GM04503 (cell line): ENCODE data around the gene CTNNBIP1.

Experiments used
- DNase-seq: peaks from one replicate; pipeline ENCODE4 v3.0.0-alpha.2; 2012; ENCODE audit warnings: low read depth

Gene CTNNBIP1

DNA sequence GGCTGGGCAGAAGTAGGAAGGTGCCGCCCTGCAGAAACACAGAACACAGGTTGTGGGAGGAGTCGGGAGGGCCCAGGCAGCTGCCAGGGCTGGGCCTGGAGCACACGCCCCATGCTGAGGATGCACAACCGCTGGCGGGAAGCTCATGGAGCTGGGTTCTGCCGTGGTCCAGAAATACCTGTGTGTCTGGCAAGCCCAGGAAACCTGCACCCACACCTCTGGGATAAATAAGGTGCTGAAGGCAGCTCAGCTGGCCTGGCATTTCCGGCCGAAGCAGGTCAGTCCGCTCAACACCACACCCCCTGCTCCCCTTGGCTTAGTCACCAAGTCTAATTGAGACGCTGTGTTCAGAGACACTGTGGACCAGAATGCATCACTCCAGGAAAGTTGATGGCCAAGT, 32.1 kb downstream of the CTNNBIP1 start:
- DNase-seq = no peak

DNA sequence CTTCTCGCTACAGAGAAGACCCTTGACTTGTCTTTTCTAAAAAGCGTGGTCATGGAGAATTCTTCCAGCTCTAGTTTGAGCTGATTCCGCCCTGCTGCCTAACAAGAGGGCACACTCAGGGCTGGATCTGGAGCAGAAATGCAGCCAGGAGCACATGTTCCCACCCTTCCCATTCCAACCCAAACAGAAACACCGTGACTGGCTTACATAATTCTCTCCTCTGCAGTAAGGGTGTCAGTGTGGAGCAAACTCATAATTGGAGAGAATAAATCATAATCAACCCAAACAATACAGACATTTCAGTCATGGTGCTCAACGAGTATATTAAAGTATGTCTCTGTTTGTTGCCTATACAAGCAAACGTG, 34.5 kb downstream of the CTNNBIP1 start:
- no peak for DNase-seq

DNA sequence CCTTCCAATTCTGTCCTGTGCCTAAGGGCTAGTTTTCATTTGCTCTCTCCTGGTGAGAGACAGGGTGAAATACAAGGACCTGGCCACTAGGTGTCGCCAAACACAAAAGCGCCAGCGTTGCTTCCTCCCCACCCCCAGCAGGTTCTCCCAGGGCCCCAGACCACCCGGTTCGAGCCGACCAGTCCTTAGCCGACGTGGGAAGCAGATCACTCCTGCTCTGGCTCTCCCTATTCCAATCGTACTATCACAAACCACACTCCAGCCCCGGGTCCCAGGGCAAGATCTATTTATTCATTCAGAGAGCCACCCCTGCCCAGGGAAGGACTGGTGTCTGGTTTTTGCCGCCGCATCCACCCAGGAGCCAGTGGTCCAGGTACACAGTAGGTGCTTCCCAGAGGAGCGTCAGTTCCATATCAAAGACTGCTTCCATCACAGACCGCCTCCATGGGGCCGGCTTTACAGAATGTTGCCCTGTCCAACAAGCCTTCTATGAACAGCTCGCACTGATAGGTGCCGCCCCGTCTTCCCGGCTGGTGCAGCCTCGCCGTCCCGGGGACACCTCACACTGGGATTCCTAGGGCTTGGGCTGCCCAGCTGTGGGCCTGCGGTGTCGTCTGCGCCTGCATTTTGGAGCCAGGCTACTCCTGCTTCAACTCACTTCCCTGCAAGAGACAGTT, 35.0 kb downstream of the CTNNBIP1 start:
- no peak for DNase-seq

DNA sequence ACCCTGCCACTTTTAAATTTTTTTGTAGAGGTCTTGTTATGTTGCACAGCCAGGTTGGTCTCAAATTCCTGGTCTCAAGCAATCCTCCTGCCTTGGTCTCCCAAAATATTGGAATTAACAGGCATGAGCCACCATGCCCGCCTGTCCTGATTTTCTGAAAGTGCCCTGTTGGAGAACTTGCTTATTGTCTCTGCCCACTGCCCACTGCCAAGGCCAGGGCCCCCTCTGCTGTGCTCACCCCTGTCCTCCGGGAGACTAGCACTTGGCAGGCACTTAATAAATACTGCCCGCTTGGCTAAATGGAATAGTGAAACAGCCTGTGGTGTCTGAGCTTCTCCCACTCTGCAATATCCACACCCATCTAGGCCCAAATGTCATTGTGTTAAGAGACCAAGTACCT, 35.7 kb downstream of the CTNNBIP1 start:
- DNase-seq = no peak

DNA sequence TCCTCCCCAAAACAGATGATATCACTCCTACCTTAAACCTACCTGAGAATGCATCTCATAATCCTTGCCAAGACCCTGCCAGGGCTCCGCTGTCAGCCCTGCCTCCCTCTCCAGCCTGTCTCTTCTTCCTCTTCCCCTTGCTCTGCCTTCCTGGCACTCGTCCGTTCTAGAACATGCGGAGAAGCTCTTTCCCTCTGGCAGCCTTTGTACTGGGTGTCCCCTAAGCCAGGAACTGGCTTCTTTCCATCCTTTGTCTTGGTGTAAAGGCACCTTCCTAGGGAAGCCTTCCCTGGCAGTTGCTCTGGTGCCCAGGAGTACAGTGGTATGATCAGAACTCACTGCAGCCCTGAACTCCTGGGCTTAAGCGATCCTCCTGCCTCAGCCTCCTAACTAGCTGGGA, 36.1 kb downstream of the CTNNBIP1 start:
- DNase-seq = no peak

- no peak for DNase-seq
Measured at GRCh38 chr1:9873385-9873784, 36.7 kb downstream of the CTNNBIP1 start.

DNA sequence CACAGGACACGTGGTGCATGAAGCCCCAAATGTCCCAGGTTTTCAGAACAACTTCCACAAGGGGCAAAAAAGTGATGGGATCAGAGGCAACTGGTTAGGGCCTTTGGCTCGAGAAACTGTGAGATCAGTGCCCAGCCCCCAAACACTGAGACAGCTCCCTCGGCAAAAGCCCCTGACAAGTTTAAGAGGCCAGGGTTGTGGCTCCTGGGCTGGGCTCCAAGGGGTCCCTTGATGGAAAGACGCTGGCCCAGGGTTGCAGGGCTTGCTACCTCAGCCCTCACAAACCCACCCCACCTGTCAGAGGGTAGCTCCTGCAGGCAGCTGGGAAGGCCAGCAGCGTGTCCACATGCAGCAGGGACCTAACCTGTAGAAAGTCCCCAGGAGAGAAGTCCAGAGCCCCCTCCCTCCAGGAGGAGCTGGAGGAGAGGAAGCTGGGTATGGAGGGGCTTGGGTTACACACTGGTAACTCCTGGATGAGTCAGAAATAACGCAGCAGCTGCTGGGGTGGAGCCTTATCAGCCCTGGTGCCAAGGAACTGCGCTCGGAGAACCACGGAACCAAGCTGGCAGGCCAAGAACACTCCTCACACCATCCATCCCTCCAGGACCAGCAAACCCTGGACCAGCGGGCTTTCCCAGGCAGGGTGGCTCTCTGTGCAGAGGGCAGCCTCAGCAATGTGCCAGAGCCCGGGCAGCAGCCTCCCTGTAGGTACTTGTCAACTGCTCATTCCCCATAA, 37.5 kb downstream of the CTNNBIP1 start:
- DNase-seq = no peak

GRCh38 chr1:9871707-9872425, 38.2 kb downstream of the CTNNBIP1 start:
- no peak for DNase-seq

DNA sequence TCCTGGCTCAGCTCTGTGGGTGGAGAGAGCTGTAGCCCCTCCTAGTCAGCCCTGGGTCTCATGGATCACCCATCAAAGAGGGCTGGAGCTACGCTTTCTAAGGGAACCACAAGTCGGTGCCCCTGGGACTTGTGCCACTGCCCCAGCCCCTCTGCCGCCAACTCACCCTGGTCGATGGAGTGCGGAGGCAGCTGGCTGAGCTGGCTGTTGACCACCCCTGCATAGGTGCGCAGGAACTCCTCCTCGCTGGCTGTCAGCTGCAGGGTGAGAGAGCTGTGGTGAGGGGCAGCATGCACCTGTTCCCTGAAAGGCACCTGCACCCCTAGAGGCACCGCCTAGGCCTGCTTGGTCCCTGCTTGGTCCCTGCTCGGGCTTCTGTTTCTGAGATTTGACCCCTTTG, 39.0 kb downstream of the CTNNBIP1 start:
- DNase-seq = no peak

DNA sequence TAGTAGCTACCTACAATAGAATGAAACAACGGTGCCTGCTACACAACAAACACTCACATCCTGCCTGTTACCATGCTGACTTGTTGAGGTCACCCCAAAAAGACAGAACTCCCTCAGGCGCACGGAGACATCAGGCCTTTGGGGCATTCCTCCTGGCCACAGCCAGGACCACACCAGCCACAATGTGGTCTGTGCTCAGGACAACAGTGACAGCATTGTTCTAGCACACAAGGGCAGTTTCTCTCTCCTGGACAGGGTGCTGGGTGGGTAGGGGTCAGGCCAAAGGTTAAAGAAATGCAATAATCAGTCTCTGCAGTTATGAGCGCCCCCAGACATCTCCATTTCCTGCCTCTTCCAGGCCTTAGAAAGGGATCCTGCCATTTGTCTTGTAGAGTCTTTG, 39.5 kb downstream of the CTNNBIP1 start:
- DNase-seq = no peak

GRCh38 chr1:9869831-9870251, 40.2 kb downstream of the CTNNBIP1 start:
- no peak for DNase-seq

DNA sequence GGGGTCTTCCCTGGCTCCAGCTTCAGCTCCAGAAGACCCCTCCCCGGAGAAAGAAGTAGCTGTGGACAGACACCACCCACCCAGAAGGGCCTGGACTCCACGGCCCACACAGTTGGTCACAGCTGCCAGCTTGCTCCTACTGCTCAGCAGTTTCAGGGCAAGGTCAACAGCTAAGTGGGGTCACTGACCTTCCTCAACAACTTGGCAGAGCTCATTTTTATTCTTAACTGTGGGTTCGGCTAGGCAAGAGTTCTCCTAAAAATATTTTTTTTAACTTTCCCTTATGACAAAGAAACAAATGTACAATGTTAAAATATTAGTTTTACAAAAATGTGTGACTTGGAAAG, 41.9 kb downstream of the CTNNBIP1 start:
- no peak for DNase-seq

- DNase-seq = no peak
Measured at GRCh38 chr1:9867408-9868243, 42.4 kb downstream of the CTNNBIP1 start.

- no peak for DNase-seq
Measured at GRCh38 chr1:9866836-9867235, 43.2 kb downstream of the CTNNBIP1 start.

DNA sequence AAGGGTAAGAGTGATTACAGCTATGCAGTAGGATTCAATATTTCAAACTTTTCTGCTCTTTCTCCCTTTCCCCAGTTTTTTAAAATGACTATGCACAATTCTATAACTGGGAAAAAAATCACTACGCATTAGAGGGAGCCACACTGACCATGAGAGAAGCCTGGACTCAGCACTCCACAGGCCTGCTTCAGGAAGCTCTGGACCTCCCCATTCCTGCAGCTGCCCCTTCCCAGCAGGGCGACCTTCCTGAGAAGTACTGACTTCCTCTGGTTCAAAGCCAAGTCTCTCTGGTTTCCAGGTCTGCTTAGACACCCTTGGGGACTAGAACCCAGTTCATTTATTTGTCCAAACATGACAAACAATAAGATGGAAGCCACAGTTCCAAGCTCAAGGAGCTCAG, 44.3 kb downstream of the CTNNBIP1 start:
- DNase-seq = no peak

DNA sequence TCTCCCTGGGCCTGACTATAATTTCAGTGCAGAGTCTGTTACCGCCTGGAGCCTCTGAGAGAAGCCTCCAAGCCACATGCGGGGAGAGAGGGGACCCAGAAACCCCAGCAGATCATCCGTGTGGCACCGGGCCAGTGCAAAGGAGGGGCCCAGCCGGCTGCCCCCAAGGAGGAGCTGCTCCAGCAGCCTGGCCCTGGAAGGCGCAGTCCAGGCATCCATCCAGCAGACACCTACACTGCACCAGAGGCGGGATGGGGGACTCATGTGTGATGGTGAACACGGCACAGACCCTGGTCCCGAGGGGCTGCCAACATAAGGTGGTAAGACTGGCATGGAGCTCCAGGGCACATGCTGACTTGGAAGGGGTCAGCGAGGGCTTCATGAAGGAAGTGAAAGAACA, 46.7 kb downstream of the CTNNBIP1 start:
- no peak for DNase-seq

DNA sequence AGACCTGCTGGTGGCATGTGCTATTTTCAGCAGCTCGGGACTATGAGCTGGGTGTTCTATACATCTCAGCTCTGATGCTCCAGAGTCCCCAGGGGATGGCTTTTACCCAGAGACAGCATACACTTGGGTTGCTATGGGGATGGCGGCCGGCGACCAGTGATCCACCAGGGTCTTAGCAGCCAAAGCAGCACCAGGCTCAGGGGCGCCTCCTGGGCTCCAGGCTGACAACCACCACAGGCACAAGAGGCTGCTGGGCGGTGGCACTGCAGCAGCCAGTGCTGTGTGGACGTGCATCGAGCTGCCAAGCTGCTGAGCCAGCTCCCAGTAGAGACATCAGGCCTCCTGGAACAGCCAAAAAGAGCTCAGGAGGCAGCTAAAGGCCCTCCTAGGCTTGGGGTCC, 48.7 kb downstream of the CTNNBIP1 start:
- no peak for DNase-seq

GRCh38 chr1:9860887-9861286, 49.2 kb downstream of the CTNNBIP1 start:
- DNase-seq = no peak

- DNase-seq = no peak
Measured at GRCh38 chr1:9859281-9860014, 50.6 kb downstream of the CTNNBIP1 start.

- no peak for DNase-seq
Measured at GRCh38 chr1:9858293-9859035, 51.6 kb downstream of the CTNNBIP1 start.

DNA sequence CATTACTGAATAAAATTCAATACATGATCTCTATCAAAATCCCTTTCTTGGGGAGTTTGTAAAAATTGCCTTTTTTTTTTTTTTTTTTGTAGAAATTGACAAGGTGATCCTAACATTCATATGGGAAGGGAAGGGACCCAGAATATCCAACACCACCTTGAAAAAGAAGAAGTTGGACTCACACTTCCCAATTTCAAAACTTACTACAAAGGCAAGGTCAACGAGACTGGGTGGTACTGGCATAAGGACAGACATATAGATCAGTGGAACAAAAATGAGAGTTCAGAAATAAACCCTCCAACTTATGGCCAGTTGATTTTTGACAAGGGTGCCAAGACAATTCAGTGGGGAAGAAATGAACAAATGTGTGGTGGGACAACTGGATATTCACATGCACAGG, 54.9 kb downstream of the CTNNBIP1 start:
- DNase-seq = no peak
